HG03039 (cell line): ENCODE measurements around the gene ADCY9.
"Not testable (repeated sequence)": the region's sequence is repeated elsewhere in the genome, so short reads cannot be mapped to it uniquely, and the experiment has no call there.

Source experiments
- ATAC-seq: cut with Tn5 transposase; IDR thresholded peaks from one replicate; pipeline ENCODE4 v1.9.1; 2021; ENCODE audit warnings: mild to moderate bottlenecking, moderate library complexity; ENCODE audit not compliant: unreplicated experiment

ADCY9 gene

DNA sequence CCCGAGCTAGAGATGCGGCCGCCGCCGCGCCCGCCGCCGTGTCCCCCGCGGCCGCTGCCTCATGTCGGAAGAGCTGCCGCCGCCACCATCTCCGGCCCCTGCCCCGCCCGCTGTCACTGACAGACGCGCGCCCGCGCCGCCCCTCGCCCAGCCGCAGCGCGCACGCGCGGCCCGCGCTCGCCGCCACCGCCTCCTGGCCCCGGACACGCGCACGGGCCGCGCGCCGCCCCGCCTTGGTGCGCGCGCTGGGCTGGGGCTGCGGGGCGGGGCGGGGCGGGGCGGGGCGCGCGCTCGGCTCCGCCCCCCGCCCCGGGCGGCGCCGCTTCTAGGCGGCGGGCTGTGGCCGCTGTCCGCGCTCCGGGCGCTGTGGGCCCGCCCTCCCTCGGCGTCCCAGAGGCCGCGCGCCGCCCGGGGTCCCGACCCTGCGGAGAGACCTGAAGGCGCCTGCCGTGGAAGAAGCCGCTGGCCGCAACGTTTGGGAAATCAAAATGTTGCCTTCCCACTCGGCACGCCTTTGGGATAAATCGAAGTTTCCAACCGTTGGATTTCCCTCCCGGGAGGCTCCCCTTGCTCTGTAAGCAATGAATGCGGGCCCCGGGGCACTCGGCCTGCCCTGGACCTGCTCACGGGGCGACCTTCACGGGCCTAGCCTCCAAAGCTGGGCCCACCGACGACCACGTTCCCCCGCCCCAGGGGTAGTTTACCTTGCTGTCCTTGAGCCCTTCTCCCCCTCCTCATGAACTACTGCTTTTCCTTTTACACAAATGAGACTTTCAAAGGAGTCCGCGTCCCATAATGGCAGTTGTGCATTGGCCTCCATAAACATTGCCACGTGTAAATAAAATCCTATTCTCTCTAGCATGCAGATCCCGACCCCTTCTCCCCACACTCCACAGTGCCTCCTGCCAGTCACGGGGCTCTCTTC is at the start of gene ADCY9:
ADCY9 (minus strand) TSS at position 118 of the 925 bp plus-strand sequence. CDS start 1,000 bp downstream, outside the sequence.
- no peak for ATAC-seq

DNA sequence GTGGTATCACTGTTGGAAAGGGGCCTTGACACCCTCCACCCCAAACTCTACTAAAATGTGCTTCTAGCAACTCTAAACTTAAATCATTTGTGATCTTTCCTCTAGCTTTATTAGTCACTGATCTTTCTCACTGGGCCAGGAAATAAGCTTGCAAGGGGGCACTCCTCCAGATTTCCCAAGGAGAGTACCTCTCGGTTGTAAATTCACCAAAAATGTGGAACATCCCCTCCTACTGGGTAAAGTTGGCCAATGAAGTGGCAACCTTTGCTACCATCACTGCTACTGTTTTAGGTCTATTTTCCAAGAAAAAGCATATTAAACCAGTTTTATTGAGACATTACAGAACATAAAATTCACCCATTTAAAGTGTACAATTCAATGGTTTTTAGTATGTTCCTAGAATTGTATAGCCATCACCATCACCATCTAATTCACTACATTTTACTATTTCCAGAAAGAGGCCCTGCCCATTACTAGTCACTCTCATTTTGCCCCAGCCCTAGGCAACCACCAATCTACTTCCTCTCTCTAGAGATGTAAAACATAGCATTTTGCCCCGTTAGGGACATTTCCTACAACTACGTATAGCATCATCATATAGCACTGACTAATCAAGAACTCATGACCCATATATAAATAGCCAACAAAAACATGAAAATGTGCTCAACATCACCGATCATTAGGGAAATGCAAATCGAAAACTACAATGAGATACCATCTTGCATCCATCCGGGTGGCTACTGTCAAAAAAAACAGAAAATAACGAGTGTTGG is 44.6 kb upstream of the ADCY9 start:
- no peak for ATAC-seq

DNA sequence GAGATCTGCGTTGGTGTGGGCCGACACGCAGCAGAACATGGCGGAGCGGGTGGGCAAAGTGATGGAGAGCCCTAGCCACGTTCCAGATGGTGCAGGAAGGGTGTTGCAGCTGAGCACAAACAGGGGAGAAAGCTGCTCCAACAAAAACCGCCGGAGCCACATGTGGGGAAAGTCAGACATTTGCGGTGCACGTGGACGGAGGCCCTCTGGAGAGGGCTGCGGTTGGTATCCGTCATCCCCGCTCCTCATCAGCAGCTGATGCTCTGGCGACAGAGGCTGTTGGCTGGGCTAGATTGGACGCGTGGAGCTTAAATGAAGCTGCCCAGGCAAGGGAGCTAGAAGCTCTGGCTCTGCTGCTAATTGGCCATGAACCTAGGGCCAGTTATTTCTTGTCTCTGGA is 43.5 kb upstream of the ADCY9 start:
- ATAC-seq: no peak

DNA sequence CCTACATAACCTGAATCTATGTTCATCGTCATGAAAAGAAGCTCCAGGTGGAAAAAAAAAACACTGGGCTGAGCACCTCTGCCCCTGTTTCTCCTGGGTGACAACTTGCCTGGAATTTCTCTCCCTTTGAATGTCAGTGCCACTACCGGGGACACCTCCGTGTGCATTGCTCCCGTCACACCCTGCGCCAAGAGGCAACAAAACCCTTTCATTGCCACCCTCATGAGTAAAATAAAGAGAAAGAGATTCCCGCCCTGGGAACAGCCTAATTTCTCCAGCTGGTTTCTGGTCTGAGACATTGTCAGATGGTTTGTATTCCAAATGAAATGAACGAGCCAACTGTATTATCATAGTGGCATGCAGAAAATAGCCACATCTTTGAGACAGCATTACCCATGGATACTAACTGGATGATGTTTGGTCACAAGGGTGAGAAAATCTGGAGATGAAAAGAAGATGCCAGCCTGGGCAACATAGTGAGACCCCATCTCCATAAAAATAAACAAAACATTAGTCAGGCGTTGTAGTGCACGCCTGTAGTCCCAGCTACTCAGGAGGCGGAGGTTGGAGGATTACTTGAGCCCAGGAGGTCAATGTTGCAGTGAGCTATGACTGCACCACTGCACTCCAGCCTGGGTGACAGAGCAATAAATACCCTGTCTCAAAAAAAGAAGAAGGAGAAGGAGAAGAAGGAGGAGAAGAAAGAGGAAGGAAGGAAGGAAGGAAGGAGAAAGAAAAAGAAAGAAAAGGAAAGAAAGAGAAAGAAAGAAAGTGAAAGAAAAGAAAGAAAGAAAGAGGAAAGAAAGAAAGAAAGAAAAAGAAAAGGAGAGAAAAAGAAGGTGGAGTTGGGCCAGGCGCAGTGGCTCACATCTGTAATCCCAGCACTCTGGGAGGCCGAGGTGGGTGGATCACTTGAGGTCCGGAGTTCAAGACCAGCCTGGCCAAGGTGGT is 42.2 kb upstream of the ADCY9 start:
- no peak for ATAC-seq

DNA sequence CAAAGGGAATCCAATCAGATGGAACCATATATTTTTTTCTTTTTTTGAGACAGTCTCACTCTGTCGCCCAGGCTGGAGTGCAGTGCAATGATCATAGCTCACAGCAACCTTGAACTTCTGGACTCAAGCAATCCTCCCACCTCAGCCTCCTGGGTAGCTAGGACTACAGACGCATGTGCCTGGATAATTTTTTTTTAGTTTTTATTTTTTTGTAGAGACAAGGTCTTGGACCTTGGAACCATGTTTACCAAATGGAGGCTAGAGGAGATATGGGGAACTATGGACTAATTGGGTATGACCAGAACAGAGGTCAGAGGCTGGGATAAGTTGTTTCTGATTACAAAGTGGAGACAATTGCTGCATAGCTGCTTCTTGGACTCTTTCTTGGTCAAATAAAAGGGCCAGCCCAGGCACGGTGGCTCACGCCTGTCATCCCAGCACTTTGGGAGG is 41.2 kb upstream of the ADCY9 start:
- ATAC-seq: no peak

DNA sequence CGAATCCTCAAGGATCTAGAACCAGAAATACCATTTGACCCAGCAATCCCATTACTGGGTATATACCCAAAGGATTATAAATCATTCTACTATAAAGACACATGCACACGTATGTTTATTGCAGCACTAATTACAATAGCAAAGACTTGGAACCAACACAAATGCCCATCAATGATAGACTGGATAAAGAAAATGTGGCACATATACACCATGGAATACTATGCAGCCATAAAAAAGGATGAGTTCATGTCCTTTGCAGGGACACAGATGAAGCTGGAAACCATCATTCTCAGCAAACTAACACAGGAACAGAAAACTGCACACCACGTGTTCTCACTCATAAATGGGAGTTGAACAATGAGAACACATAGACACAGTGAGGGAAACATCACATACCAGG is 40.3 kb upstream of the ADCY9 start:
- not testable (repeated sequence) for ATAC-seq

DNA sequence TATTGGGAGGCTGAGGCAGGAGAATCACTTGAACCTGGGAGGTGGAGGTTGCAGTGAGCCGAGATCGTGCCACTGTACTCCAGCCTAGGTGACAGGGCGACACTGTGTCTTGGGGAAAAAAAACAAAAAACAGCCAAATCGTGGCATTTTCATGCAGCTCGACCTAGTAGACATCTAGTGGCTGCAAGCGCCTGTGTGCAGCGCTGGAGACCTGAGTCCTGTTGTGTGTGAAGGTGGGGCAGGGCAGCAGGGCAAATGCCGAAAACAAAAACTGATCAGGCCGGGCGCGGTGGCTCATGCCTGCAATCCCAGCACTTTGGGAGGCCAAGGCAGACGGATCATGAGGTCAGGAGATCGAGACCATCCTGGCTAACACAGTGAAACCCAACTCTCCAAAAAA is 37.1 kb upstream of the ADCY9 start:
- ATAC-seq: not testable (repeated sequence)

DNA sequence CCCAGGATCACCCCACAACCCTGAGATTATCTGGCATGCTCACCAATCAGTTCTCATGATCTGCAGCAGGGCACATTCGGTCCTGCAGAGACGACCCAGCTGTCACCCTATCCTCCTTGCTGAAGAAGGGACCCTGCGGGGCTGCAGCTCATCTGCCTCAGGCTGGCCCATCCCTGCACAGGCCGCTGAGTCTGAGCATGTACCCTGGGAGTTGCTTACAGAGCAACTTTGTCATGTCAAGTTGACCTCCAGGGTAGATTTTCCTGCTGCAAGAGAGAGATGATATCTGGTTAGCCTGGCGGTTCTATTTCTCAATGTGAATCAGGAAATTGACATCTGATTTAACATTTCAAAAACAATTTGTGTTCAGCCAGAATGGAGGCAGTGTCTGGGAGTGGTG is 36.0 kb upstream of the ADCY9 start:
- ATAC-seq: no peak

DNA sequence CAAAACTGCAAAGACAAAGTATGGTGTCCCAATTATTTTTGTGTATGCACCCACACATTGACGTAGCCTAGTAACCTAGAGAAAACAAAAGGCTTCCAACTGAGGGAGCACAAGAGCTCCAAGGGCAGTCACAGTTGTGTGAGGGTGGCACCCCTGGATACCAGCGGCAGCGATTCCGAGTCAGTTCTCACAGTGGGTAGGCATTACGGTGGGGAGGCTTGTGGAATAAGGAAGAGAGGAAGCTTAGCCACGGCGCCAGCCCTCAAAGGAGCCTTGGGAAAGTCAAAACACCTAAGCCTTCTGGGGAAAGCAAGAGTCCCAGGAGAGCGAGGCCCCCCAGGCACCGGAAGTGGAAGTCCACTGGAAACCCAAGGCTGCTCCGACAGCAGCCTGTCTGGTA is 31.0 kb upstream of the ADCY9 start:
- no peak for ATAC-seq

DNA sequence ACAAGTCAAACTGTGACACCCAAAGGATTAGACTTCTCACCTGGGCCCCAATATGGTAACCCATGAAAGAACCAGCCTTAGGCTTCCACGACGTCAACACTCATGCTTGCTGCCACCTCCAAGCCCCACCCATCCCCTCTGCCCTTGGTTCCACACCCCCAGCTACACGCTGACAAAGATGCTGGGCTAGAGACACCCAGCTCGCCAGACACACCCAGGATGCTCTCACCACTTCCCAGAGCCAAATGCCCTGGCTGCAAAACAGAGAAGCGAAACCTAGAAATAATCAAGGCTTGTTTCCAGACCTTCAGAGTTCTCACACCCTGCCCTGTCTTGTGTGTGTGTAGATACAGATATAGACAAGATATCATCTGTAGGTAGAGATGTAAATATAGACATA is 26.0 kb upstream of the ADCY9 start:
- ATAC-seq: no peak

DNA sequence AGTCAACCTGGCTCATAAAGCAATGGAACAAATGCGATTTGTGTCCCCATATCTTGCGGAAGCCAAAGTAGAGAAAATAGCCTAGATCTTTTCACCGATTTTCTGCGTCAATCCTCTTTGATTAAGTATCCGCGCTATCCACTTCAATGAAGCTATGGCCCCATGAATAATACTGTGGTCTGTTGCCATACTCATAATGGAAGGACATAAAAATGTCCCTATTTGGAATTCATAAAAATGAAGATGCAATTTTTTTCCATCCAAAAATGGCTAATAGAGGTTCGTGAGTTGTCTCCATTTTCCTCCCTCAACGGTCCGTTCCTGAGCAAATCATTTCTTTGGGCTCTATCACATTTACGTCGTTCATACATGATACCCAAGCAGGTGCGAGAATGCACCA is 25.4 kb upstream of the ADCY9 start:
- ATAC-seq: no peak

DNA sequence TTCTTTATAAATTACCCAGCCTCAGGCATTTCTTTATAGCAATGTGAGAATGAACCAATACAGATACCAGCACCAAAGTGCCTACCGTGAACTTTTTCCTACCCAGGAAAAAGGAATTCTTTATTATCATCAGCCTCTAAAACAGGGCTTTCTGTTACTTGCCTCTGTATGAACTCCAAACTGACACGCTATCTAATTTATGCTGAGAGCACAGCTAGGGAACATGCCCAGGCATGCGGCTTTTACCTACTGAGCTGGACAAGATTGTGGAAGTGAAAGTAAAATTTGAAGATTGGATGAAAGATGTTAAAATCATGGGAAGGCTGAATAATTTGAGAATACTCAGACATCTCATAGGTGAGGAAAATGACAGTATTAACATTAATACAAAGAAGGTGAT is 24.4 kb upstream of the ADCY9 start:
- no peak for ATAC-seq

DNA sequence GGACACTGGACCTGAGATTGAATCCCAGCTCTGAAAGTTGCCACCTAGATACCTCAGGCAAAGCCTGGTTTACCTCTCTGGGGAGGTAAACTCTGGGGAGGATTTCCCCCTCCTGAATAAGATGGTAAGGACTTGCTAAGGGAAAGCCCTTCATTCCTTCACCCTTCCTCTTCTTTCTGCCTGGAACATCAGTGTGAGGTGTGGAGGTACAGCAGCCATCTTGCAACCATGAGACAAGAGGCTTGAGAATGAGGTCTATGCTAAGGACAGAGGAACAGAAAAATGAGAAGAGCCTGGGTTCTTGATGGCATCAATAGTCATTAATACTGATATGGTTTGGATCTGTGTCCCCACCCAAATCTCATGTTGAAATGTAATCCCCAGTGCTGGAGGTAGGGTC is 23.7 kb upstream of the ADCY9 start:
- ATAC-seq: no peak

DNA sequence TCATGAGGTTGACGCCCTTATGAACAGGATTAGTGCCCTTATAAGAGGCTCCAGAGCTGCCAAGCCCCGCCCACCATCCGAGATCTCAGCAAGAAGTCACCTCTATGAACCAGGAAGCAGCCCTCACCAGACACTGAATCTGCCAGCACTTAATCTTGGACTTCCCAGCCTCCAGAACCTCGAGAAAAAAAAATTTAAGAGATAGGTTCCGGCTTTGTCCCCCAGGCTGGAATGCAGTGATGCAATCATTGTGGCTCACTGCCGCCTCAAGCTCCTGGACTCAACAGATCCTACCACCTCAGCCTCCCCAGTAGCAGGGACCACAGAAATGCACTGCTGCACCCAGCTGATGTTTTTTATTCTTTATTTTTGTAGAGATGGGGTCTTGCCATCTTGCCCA is 22.5 kb upstream of the ADCY9 start:
- ATAC-seq: no peak

DNA sequence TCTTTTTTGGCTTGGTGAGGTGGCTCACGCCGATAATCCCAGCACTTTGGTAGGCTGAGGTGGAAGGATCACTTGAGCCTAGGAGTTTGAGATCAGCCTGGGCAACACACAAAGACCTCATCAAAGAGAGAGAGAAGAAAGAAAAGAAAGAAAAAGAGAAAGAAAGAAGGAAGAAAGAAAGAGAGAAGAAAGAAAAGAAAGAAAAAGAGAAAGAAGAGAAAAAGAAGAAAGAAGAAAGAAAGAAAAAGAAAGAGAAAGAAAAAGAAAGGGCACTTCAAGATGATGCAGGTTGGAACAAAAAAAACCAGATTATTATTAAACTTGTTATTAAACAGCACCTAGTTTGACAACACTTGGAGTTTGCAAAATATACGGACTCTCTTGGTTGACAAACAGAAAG is 21.2 kb upstream of the ADCY9 start:
- ATAC-seq: no peak

DNA sequence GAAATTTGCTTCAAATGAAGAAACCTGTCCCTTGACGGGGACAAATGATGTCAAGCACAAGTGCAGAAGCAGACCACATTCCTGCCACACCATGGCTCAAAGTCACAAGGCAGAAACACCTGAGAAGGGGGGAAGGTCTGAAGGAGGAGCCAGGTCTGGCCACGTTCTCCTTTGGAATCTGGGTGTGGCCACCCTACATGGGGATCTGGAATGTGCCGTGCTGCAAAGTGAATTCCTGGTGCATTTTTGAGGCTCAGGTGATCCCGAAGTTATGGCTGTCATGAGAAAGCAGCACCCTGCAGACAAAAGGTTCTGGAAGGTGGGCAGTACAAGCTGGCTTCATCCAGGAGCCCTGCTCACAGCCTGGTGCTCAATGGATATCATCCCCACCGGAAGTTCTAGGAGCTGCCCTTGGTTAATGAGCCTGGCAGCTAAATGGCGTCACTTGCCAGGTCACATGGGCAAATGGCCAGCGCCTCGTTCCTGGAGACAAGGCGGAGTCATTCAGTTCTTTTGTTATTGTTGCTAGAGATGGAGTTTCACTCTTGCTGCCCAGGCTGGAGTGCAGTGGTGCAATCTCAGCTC is 20.1 kb upstream of the ADCY9 start:
- ATAC-seq: no peak

DNA sequence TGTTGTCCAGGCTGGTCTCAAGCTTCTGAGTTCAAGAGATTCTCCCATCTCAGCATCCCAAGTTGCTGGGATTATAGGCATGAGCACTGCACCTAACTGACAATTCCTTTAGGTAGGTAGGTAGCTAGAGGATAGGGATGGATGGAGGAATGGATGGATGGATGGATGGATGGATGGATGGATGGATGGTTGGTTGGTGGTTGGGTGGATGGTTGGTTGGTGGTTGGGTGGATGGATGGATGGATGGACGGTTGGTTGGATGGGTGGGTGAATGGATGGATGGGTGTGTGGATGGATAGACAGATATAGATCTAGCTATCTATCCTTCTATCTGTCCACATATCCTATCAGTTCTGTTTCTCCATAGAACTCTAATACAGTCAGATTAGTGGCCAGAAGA is 19.3 kb upstream of the ADCY9 start:
- no peak for ATAC-seq

DNA sequence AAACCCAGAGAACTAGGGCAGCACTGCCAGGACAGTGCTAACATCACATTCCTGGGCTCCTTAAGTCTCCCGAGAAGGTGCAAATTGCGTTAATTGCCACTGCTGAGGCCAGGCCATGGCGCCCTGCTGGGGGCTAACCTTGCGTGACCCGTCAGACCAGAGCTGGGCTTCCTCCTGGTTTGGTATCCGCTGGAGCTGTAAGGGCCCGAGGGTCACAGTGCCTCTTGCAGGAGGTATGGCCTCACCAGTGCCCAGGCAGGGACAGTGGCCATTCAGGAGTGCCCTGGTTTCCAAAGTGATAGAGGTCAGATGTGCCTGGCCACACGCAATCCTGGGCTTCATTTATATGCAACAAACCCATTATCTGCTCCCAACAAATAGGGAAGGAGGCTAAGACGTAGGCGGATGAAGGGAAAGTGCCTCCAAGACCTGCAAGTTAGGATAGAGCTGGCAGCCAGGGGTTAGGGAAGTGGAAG is 17.7 kb upstream of the ADCY9 start:
- no peak for ATAC-seq

DNA sequence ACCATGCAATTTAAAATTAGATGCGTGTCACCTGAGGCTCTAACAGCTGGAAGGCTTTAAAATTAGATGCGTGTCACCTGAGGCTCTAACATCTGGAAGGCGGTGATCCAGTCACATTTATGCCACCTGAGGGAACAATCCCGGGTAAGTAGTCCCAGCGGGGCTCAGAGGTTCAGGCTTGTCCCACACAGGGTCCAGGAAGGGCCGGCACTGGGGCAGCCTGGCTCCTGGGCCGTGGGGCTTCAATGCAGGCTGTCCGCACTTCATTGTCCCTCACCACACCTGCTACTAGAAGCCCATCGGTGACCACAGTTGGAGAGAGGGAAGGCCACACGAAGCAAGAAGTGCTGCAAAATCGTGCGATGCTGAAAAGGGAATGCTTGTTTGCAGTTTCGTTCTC is 15.4 kb upstream of the ADCY9 start:
- no peak for ATAC-seq

DNA sequence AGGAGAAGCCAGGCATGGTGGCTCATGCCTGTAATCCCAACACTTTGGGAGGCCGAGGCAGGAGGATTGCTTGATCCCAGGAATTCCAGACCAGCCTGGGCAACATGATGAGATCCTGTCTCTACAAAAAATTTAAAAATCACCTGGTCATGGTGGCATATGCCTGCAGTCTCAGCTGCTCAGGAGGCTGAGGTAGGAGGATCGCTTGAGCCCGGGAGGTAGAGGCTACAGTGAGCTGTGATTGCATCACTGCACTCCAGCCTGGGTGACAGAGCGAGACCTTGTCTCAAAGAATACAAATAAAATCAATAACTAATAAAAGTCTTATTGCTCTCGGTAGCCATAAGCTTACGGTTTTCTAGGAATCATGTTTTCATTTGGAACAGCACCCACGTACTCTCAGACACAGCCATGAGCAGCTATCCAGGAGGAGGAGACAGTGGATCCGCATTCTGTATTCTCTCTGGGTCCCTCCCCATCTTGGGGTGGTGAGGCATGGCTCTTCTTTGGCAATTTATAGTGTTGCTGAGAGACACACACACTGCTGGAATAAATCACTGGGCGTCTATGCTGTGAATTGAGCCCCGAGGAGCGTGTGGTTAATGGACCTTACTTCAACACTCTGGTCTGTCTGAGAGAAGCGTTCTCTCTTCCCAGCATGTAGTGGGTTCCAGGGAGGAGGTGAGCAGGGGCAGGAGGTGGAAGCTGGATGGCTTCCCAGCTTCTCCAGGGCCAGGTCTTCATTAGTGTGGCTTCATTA is 8.5 kb upstream of the ADCY9 start:
- no peak for ATAC-seq
